Panc1 (cell line): Measurements from ENCODE around the gene PBX1.

Source experiments
- POLR2AphosphoS5 ChIP-seq: IDR thresholded peaks from 2 replicates; pipeline ENCODE4 v1.6.1; 2012; ENCODE audit warnings: mild to moderate bottlenecking, low read depth, low read length, moderate library complexity
- TCF7L2 ChIP-seq: IDR thresholded peaks from 2 replicates; pipeline ENCODE4 v1.6.1; 2011; ENCODE audit warnings: mild to moderate bottlenecking, low read depth, low read length, inconsistent platforms
- TF ChIP-seq, protein P1 (sequence below): fragments of 450-650 bp; IDR thresholded peaks from 2 replicates; pipeline ENCODE4 v1.5.1; 2017; ENCODE audit warnings: mild to moderate bottlenecking

- no peak for TF ChIP-seq POLR2AphosphoS5
- TF ChIP-seq, protein P1, sequence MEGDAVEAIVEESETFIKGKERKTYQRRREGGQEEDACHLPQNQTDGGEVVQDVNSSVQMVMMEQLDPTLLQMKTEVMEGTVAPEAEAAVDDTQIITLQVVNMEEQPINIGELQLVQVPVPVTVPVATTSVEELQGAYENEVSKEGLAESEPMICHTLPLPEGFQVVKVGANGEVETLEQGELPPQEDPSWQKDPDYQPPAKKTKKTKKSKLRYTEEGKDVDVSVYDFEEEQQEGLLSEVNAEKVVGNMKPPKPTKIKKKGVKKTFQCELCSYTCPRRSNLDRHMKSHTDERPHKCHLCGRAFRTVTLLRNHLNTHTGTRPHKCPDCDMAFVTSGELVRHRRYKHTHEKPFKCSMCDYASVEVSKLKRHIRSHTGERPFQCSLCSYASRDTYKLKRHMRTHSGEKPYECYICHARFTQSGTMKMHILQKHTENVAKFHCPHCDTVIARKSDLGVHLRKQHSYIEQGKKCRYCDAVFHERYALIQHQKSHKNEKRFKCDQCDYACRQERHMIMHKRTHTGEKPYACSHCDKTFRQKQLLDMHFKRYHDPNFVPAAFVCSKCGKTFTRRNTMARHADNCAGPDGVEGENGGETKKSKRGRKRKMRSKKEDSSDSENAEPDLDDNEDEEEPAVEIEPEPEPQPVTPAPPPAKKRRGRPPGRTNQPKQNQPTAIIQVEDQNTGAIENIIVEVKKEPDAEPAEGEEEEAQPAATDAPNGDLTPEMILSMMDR: no peak
- TF ChIP-seq TCF7L2: no peak
These were observed 71.8 kb downstream of the PBX1 start for GRCh38 chr1:164630626-164631396.
